HEK293 (cell line): Measurements from ENCODE around the gene ERF.

ENCODE experiments used
- CTCF ChIA-PET: fragments of 350-600 bp; formaldehyde crosslinking; extraction: SDS; loops from one replicate; lab custom pipeline; 2021; ENCODE audit warnings: antibody characterized with exemption; lab: Yijun Ruan, JAX
- POLR2A ChIA-PET: fragments of 300-600 bp; formaldehyde crosslinking; extraction: SDS; loops from one replicate; lab custom pipeline; 2020; ENCODE audit warnings: antibody characterized with exemption, inconsistent platforms; lab: Yijun Ruan, JAX
- H3K27ac ChIP-seq: fragments of 200-500 bp; sonication (Bioruptor generic); 2 replicates; pipeline ENCODE4 v1.5.1; 2014; ENCODE audit warnings: low read depth, low read length, control low read depth, inconsistent platforms; ENCODE audit errors: extremely low read depth
- H3K36me3 ChIP-seq, 2 experiments: fragments of 200-500 bp in 1 of 2; sonication (Bioruptor generic) in 1 of 2; 1 replicate in 1 of 2; 2 replicates in 1 of 2; pipeline ENCODE4 v1.5.1; 2014 to 2017; ENCODE audit warnings: inconsistent platforms in 2 of 2, low read length in 2 of 2; ENCODE audit not compliant: control insufficient read depth in 2 of 2, insufficient read depth in 1 of 2
- H3K4me1 ChIP-seq: fragments of 200-500 bp; sonication (Bioruptor generic); 2 replicates; pipeline ENCODE4 v1.5.1; 2014; ENCODE audit warnings: mild to moderate bottlenecking, low read length, inconsistent platforms; ENCODE audit not compliant: control insufficient read depth, insufficient read depth
- H3K4me3 ChIP-seq: 2 replicates; pipeline ENCODE4 v1.5.1; 2011; ENCODE audit warnings: low read depth, mild to moderate bottlenecking, control low read depth, low read length, moderate library complexity
- H3K9me3 ChIP-seq: fragments of 200-500 bp; sonication (Bioruptor generic); 2 replicates; pipeline ENCODE4 v1.5.1; 2014; ENCODE audit warnings: low read depth, low read length, inconsistent platforms; ENCODE audit not compliant: control insufficient read depth, insufficient read depth
- GLIS1 ChIP-seq: fragments of 450-650 bp; formaldehyde crosslinking; IDR thresholded peaks from 2 replicates; pipeline ENCODE4 v1.5.1; 2016; ENCODE audit warnings: missing biosample characterization, missing genetic modification characterization
- KLF8 ChIP-seq: fragments of 450-650 bp; formaldehyde crosslinking; IDR thresholded peaks from 2 replicates; pipeline ENCODE4 v1.5.1; 2016; ENCODE audit warnings: missing biosample characterization, missing genetic modification characterization
- KLF9 ChIP-seq: fragments of 450-650 bp; formaldehyde crosslinking; IDR thresholded peaks from 2 replicates; pipeline ENCODE4 v1.5.1; 2016; ENCODE audit warnings: missing biosample characterization, missing genetic modification characterization, low read depth
- PRDM1 ChIP-seq: fragments of 450-650 bp; formaldehyde crosslinking; IDR thresholded peaks from 2 replicates; pipeline ENCODE4; 2016; ENCODE audit warnings: missing biosample characterization, missing genetic modification characterization
- SALL2 ChIP-seq: fragments of 450-650 bp; formaldehyde crosslinking; IDR thresholded peaks from 2 replicates; pipeline ENCODE4 v1.5.0; 2017; ENCODE audit warnings: missing biosample characterization, mild to moderate bottlenecking, missing genetic modification characterization, borderline replicate concordance
- SP7 ChIP-seq: fragments of 450-650 bp; formaldehyde crosslinking; IDR thresholded peaks from 2 replicates; pipeline ENCODE4 v1.5.1; 2016; ENCODE audit warnings: missing biosample characterization, missing genetic modification characterization
- ZBTB21 ChIP-seq: fragments of 450-650 bp; formaldehyde crosslinking; IDR thresholded peaks from 2 replicates; pipeline ENCODE4 v1.5.1; 2017; ENCODE audit warnings: missing biosample characterization, missing genetic modification characterization
- ZBTB6 ChIP-seq: fragments of 450-650 bp; formaldehyde crosslinking; IDR thresholded peaks from 2 replicates; pipeline ENCODE4 v1.5.1; 2017; ENCODE audit warnings: missing biosample characterization, missing genetic modification characterization
- ZBTB7A ChIP-seq: fragments of 450-650 bp; formaldehyde crosslinking; IDR thresholded peaks from 2 replicates; pipeline ENCODE4 v1.5.1; 2016; ENCODE audit warnings: low read depth, missing biosample characterization, missing genetic modification characterization
- ZIC2 ChIP-seq: fragments of 450-650 bp; formaldehyde crosslinking; IDR thresholded peaks from 2 replicates; pipeline ENCODE4 v1.5.1; 2016; ENCODE audit warnings: missing biosample characterization, missing genetic modification characterization
- ZNF140 ChIP-seq: fragments of 450-650 bp; formaldehyde crosslinking; IDR thresholded peaks from 2 replicates; pipeline ENCODE4 v1.5.1; 2016; ENCODE audit warnings: missing biosample characterization, missing genetic modification characterization
- ZNF16 ChIP-seq: fragments of 450-650 bp; formaldehyde crosslinking; IDR thresholded peaks from 2 replicates; pipeline ENCODE4 v1.5.1; 2016; ENCODE audit warnings: low read depth, missing biosample characterization, missing genetic modification characterization
- ZNF2 ChIP-seq: fragments of 450-650 bp; formaldehyde crosslinking; IDR thresholded peaks from 2 replicates; pipeline ENCODE4 v1.5.1; 2016; ENCODE audit warnings: missing biosample characterization, missing genetic modification characterization
- ZNF214 ChIP-seq: fragments of 450-650 bp; formaldehyde crosslinking; IDR thresholded peaks from 2 replicates; pipeline ENCODE4 v1.5.1; 2017; ENCODE audit warnings: missing biosample characterization, mild to moderate bottlenecking, missing genetic modification characterization, borderline replicate concordance
- ZNF341 ChIP-seq: fragments of 450-650 bp; formaldehyde crosslinking; IDR thresholded peaks from 2 replicates; pipeline ENCODE4; 2016; ENCODE audit warnings: low read depth, missing biosample characterization, missing genetic modification characterization
- ZNF354C ChIP-seq: fragments of 450-650 bp; formaldehyde crosslinking; IDR thresholded peaks from 2 replicates; pipeline ENCODE4 v1.5.1; 2016; ENCODE audit warnings: missing biosample characterization, missing genetic modification characterization, low read depth, borderline replicate concordance
- ZNF366 ChIP-seq: fragments of 450-650 bp; formaldehyde crosslinking; conservative IDR thresholded peaks from 2 replicates; pipeline ENCODE4 v1.5.1; 2016; ENCODE audit warnings: missing biosample characterization, missing genetic modification characterization
- ZNF426 ChIP-seq: fragments of 450-650 bp; formaldehyde crosslinking; IDR thresholded peaks from 2 replicates; pipeline ENCODE4 v1.5.1; 2017; ENCODE audit warnings: missing biosample characterization, missing genetic modification characterization, mild to moderate bottlenecking, inconsistent platforms, moderate library complexity
- ZNF433 ChIP-seq: fragments of 450-650 bp; formaldehyde crosslinking; IDR thresholded peaks from 2 replicates; pipeline ENCODE4 v1.5.1; 2016; ENCODE audit warnings: missing biosample characterization, missing genetic modification characterization, low read depth
- ZNF600 ChIP-seq: fragments of 450-650 bp; formaldehyde crosslinking; IDR thresholded peaks from 2 replicates; pipeline ENCODE4 v1.5.1; 2016; ENCODE audit warnings: missing biosample characterization, missing genetic modification characterization
- ZNF660 ChIP-seq: fragments of 450-650 bp; IDR thresholded peaks from 2 replicates; pipeline ENCODE4 v1.5.1; 2018; ENCODE audit warnings: missing biosample characterization, mild to moderate bottlenecking, missing genetic modification characterization
- ZNF677 ChIP-seq: fragments of 450-650 bp; IDR thresholded peaks from 2 replicates; pipeline ENCODE4 v1.5.0; 2018; ENCODE audit warnings: missing biosample characterization, mild to moderate bottlenecking, missing genetic modification characterization, moderate library complexity
- ZSCAN5A ChIP-seq: fragments of 450-650 bp; formaldehyde crosslinking; IDR thresholded peaks from 2 replicates; pipeline ENCODE4 v1.5.1; 2016; ENCODE audit warnings: missing biosample characterization, missing genetic modification characterization

Gene ERF

GRCh38 chr19:42276821-42277220 lies 21.9 kb upstream of the ERF start:
- TF ChIP-seq ZNF2 (tag by site-specific recombination) (no peak), ZBTB6 (no peak), ZIC2 (tag by site-specific recombination) (peak; percentile 12; the same call in 1 of the 2 replicates), ZNF140 (tag by site-specific recombination) (no peak), ZNF426 (tag by site-specific recombination) (no peak), ZNF214 (tag by site-specific recombination) (no peak), ZBTB7A (tag by site-specific recombination) (no peak), SP7 (tag by site-specific recombination) (peak; percentile 81), ZNF660 (tag by site-specific recombination) (no peak), ZNF366 (no peak), ZNF433 (tag by site-specific recombination) (no peak), ZNF341 (tag by site-specific recombination) (no peak), SALL2 (tag by site-specific recombination) (no peak), GLIS1 (tag by site-specific recombination) (no peak), ZNF677 (tag by site-specific recombination) (no peak), ZNF354C (no peak), ZBTB21 (tag by site-specific recombination) (no peak), ZNF600 (tag by site-specific recombination) (no peak), PRDM1 (tag by site-specific recombination) (peak; percentile 81), ZSCAN5A (no peak), KLF8 (tag by site-specific recombination) (0 out of 2 replicates have a peak, but pooled peaks have one; percentile 19)
- Histone ChIP-seq H3K4me3 (no peak overlapping the region), H3K27ac (0 out of 2 replicates have a peak overlapping the region, but pooled peaks have one; percentile 7), H3K4me1 (peaks cover 22% of the 10 kb centered on the region), H3K36me3 (peaks cover 5 to 42% of the 10 kb centered on the region in 2 experiments), H3K9me3 (no peaks in the 10 kb centered on the region)
- CTCF ChIA-PET, result interaction anchor here (0.9 to 7.5 kb wide), 3 partner anchors 30 to 100 kb away, joined by 3 to 276 read pairs (median 3); partner anchors contain the start of gene GSK3A
- POLR2A ChIA-PET, result interaction anchor here (1.4 to 12.3 kb wide), 2 partner anchors 8 to 30 kb away, joined by 6 to 242 read pairs; partner anchors contain the start of genes CIC and GSK3A

- ChIA-PET POLR2A (interaction anchor here (12.3 kb wide), 1 partner anchor 29 kb away, joined by 242 read pairs; the partner anchor contains the start of gene GSK3A), CTCF (interaction anchor here (0.9 to 7.5 kb wide), 3 partner anchors 29 to 99 kb away, joined by 3 to 276 read pairs (median 3); partner anchors contain the start of gene GSK3A)
- 0 out of 2 replicates have a peak overlapping the region, but pooled peaks have one; percentile 44 for H3K27ac ChIP-seq
These were observed 21.4 kb upstream of the ERF start for GRCh38 chr19:42276284-42276683.

More at GRCh38 chr19:42276284-42276683, 21.4 kb upstream of the ERF start:
- H3K36me3 ChIP-seq, result peaks cover 5 to 47% of the 10 kb centered on the region in 2 experiments
- TF ChIP-seq ZNF16 (tag by site-specific recombination), result peak; percentile 82
- no peak for TF ChIP-seq KLF9 (tag by site-specific recombination)
- TF ChIP-seq, all 188 proteins: peak for 1
- Histone ChIP-seq H3K4me3 (no peak overlapping the region), H3K4me1 (peaks cover 17% of the 10 kb centered on the region), H3K9me3 (no peaks in the 10 kb centered on the region)
